Uterus (tissue), 4 donors: Measurements from ENCODE around the gene TRAF3IP3. TPM values are rescaled to one million over a fixed set of nuclear protein-coding genes. Genes with fewer than 3 reads are reported as not detected.

Experiments used
- DNase-seq, 2 donors: peaks; one replicate each; pipeline ENCODE4 v3.0.0-alpha.2; 2019 to 2020
- H3K27ac ChIP-seq, 2 donors: fragments of 200-600 bp; sonication (generic); 1 replicate in 1 of 2; 2 replicates in 1 of 2; pipeline ENCODE4 v1.5.1; 2016 to 2018
- H3K27me3 ChIP-seq, 2 donors: fragments of 200-600 bp; sonication (generic); one replicate each; pipeline ENCODE4 v1.5.1; 2018 to 2019; ENCODE audit warnings: control low read depth in 1 of 2
- H3K36me3 ChIP-seq, 2 donors: fragments of 200-600 bp; sonication (generic); one replicate each; pipeline ENCODE4 v1.5.1; 2019; ENCODE audit warnings: control low read depth in 1 of 2
- H3K4me1 ChIP-seq, 2 donors: fragments of 200-600 bp; sonication (generic); one replicate each; pipeline ENCODE4 v1.5.1; 2018 to 2019; ENCODE audit warnings: control low read depth in 1 of 2
- H3K4me3 ChIP-seq, 2 donors: fragments of 200-600 bp; sonication (generic); 1 replicate in 1 of 2; 2 replicates in 1 of 2; pipeline ENCODE4 v1.5.1; 2018 to 2019; ENCODE audit warnings: mild to moderate bottlenecking in 1 of 2
- H3K9me3 ChIP-seq, 2 donors: fragments of 200-600 bp; sonication (generic); one replicate each; pipeline ENCODE4 v1.5.1; 2019; ENCODE audit warnings: control low read depth in 1 of 2
- CTCF ChIP-seq, 4 experiments: fragments of 200-600 bp in 2 of 4; fragments of 450-650 bp in 2 of 4; sonication (generic) in 2 of 4; IDR thresholded peaks; one replicate each; pipeline ENCODE4 v1.5.1; 2016 to 2019; ENCODE audit warnings: antibody characterized with exemption in 4 of 4, mild to moderate bottlenecking in 2 of 4, moderate library complexity in 1 of 4
- POLR2A ChIP-seq, 2 donors: fragments of 450-650 bp; IDR thresholded peaks; one replicate each; pipeline ENCODE4 v1.6.1; 2016; ENCODE audit warnings: antibody characterized with exemption in 2 of 2, mild to moderate bottlenecking in 1 of 2, moderate library complexity in 1 of 2
- intact Hi-C: fragments of 100-400 bp; cut with DNase I; formaldehyde crosslinking; loops from one replicate; pipeline ENCODE4 v1.15.1; 2023; ENCODE audit warnings: low total_unique reads
- total RNA-seq, 4 donors: library from RNA; depleted of rRNA in 3 of 4; stranded (reverse); fragments of >200 nt in 3 of 4; gene quantifications; one replicate each; pipeline versions ENCODE4 v1.1.0 to v1.2.4, GENCODE V29; 2014 to 2023
- donor health status: DM: yes; HTN: yes; CAD: no.

TRAF3IP3 gene
- total RNA-seq, 4 donors from 2014 or later: 1.3 to 3.2 (median 1.3) TPM; not detected in 1

DNA sequence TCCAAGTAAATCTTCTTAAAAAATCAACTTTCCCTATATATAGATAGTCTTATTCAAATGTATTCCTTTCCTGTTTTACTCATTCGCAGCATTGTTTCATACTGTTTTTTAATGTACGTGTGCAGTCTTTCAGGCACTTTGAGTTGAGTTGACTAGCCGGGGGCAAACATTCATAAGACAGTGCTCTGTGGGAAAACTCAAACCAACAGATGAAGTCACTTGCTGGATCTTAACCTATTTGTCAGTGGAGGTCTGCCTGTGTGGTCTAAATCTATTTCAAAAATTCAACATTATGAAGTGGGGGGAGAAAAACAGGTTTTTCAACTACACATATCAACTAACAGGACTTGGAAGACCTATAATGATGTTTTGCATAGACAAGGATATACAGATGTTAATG is 45.0 kb upstream of the TRAF3IP3 start:
- no peak overlapping the region for H3K4me3 ChIP-seq
- H3K27me3 ChIP-seq: no peaks in the 10 kb centered on the region
- TF ChIP-seq CTCF (IDR thresholded peaks at IDR 0.05) (no peak), POLR2A (IDR thresholded peaks at IDR 0.05) (no peak)

GRCh38 chr1:209714338-209714737 is 41.5 kb upstream of the TRAF3IP3 start:
- H3K36me3 ChIP-seq: no peaks in the 10 kb centered on the region
- H3K9me3 ChIP-seq: no peaks in the 10 kb centered on the region
- intact Hi-C loops: no loop called here
- TF ChIP-seq POLR2A (IDR thresholded peaks at IDR 0.05): no peak
- no peak for TF ChIP-seq CTCF (IDR thresholded peaks at IDR 0.05)
- no peak for DNase-seq
- H3K27ac ChIP-seq: no peak overlapping the region
- H3K4me1 ChIP-seq: no peaks in the 10 kb centered on the region
- H3K4me3 ChIP-seq: no peak overlapping the region
- no peaks in the 10 kb centered on the region for H3K27me3 ChIP-seq

More for the DNA sequence above, 45.0 kb upstream of the TRAF3IP3 start:
- no peaks in the 10 kb centered on the region for H3K36me3 ChIP-seq
- no peaks in the 10 kb centered on the region for H3K9me3 ChIP-seq
- DNase-seq: no peak
- no peaks in the 10 kb centered on the region for H3K4me1 ChIP-seq
- intact Hi-C loops: no loop called here
- H3K27ac ChIP-seq: no peak overlapping the region

GRCh38 chr1:209715314-209715713 is 40.5 kb upstream of the TRAF3IP3 start:
- TF ChIP-seq POLR2A (IDR thresholded peaks at IDR 0.05) (no peak), CTCF (IDR thresholded peaks at IDR 0.05) (no peak)
- intact Hi-C loops: no loop called here

GRCh38 chr1:209717818-209718217 is 38.0 kb upstream of the TRAF3IP3 start:
- H3K36me3 ChIP-seq: no peaks in the 10 kb centered on the region
- no peak overlapping the region for H3K4me3 ChIP-seq
- no peaks in the 10 kb centered on the region for H3K9me3 ChIP-seq
- H3K27ac ChIP-seq: no peak overlapping the region
- intact Hi-C loops: no loop called here
- H3K27me3 ChIP-seq: no peaks in the 10 kb centered on the region
- H3K4me1 ChIP-seq: no peaks in the 10 kb centered on the region
- DNase-seq: no peak
- no peak for TF ChIP-seq CTCF (IDR thresholded peaks at IDR 0.05)
- TF ChIP-seq POLR2A (IDR thresholded peaks at IDR 0.05): no peak

More at GRCh38 chr1:209715314-209715713, 40.5 kb upstream of the TRAF3IP3 start:
- no peaks in the 10 kb centered on the region for H3K4me1 ChIP-seq
- H3K27ac ChIP-seq: no peak overlapping the region
- H3K9me3 ChIP-seq: no peaks in the 10 kb centered on the region
- H3K4me3 ChIP-seq: no peak overlapping the region
- H3K36me3 ChIP-seq: no peaks in the 10 kb centered on the region
- H3K27me3 ChIP-seq: no peaks in the 10 kb centered on the region
- DNase-seq: no peak

GRCh38 chr1:209720326-209720725 is 35.5 kb upstream of the TRAF3IP3 start:
- Histone ChIP-seq H3K36me3 (no peaks in the 10 kb centered on the region), H3K27me3 (no peaks in the 10 kb centered on the region), H3K27ac (no peak overlapping the region), H3K4me3 (no peak overlapping the region), H3K4me1 (no peaks in the 10 kb centered on the region), H3K9me3 (no peaks in the 10 kb centered on the region)
- intact Hi-C loops: no loop called here
- DNase-seq: no peak
- TF ChIP-seq POLR2A (IDR thresholded peaks at IDR 0.05): no peak
- no peak for TF ChIP-seq CTCF (IDR thresholded peaks at IDR 0.05)
